Glomerular visceral epithelial cell (primary cell): ENCODE results near the gene CCND1.
"Not testable (repeated sequence)": the region's sequence is repeated elsewhere in the genome, so short reads cannot be mapped to it uniquely, and the experiment has no call there.

Experiments
- DNase-seq: peaks from one replicate; pipeline ENCODE4 v3.0.0-alpha.2; 2016; ENCODE audit errors: extremely low spot score

Gene CCND1

GRCh38 chr11:69617682-69618081, 23.3 kb upstream of the CCND1 start:
- DNase-seq: no peak

DNA sequence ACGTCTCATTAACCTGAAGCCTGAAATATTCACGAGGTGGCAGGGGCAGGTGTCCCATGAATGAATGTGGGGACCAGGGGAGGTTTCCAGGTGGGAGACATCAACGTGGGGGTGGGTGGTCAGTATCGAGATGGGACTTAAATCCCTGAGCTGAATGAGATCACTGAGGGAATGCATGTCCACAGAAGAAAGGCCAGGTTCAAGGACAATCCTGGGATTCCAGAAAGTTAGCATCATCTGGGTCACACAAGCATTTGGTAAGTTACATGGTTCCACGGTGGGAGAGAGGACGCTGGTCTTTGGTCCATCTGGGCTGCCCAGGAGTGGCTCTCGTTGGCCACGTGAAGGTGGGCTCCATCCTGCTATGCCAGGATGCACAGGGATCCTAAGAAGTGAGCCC, 22.7 kb upstream of the CCND1 start:
- no peak for DNase-seq

GRCh38 chr11:69620683-69621290, 20.2 kb upstream of the CCND1 start:
- DNase-seq: no peak

DNA sequence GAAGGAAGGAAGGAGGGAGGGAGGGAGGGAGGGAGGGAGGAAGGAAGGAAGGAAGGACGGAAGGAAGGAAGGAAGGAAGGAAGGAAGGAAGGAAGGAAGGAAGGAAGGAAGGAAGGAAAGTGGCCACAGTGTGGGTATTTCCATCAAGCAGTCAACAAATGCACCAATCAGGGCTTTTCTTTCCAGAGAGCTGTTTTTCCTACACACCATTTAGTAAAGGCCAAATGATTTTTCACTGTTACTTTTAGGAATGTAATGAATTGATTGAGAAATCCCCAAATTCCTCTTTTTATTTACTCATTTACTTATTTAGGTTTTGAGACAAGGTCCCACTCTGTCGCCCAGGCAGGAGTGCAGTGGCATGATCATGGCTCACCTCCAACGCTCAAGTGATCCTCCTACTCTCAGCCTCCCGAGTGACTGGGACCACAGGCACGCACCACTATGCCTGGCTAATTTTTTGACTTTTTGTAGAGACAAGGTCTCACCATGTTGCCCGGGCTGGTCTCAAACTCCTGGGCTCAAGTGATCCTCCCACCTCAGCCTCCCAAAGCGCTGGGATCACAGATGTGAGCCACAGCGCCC, 18.8 kb upstream of the CCND1 start:
- DNase-seq: not testable (repeated sequence)

- no peak for DNase-seq
Observed at GRCh38 chr11:69624293-69624692, 16.7 kb upstream of the CCND1 start.

DNA sequence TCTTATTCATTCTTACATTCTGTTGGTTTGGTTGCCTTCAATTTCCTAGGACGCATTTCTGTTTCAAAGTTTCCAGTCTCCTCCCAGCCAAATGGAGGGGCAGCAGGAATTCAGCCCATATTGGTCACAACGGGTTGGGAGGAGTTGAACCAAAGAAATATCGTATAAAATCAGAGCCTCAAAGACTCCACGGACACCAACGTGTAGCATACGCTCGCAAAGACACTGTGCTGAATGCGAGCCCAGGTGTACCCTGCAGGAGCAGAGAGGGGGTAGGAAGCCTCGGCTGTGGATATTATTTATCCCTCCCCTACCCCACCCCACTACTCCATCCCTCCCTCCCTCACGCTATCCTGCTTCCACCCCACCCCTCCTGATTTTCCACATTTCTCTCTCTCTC, 15.5 kb upstream of the CCND1 start:
- no peak for DNase-seq

DNA sequence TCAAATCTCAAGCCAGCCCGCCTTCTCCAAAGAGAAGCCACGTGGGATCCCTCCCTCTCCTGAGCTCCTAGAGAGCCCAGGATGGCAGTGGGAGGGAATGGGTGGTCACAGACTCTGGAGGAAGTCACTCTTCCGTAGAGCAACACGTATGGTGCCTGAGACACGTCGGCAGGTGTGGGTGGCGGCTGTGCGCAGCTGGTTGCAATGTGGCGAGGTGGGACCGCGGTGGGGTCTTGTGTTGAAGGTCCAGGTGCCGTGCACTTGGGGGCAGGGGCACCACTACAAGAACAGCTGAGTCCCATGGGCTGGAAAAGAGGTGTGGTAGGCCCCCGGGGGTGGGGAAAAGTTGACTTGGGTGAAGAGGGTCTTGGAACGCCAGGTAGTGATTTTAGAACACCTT, 13.4 kb upstream of the CCND1 start:
- no peak for DNase-seq

DNA sequence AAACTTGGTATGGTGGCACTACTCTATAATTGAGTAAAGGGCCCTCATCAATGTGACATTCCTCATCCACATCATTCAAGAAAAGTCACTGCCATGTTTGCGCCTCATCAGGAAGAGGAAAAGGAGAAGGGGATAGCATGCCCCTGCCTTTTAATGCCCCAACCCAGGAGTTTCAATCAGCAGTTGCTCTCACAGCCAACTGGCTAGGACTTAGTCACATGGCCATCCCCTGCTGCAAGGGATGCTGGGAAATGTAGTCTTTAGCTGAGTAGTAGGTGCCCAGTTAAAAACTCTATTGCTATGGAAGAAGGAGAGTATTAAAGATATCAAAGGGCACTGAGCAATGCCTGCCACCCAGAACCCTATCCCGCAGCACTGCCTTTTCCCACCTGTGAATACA, 10.9 kb upstream of the CCND1 start:
- no peak for DNase-seq

DNA sequence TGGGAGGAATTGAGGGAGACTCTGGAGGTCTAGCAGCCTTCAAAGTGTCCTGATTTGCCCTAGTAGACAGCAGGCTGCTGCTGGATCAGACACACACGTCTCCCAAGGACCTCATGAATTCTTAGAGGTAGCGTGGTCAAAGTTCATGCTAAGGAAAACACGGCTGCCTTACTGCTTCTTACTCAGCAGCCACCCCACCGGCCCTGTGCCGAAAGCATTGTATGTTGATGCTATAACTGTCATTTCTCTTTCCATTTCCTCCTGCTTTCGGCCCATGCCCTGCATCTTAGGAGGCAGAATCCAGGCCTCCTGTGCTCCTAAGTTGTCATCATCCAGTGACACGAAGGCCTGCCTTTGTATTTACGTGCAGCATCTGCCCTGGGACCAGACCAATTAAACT, 10.5 kb upstream of the CCND1 start:
- DNase-seq: no peak

- no peak for DNase-seq
Observed at GRCh38 chr11:69632900-69633299, 8.1 kb upstream of the CCND1 start.

DNA sequence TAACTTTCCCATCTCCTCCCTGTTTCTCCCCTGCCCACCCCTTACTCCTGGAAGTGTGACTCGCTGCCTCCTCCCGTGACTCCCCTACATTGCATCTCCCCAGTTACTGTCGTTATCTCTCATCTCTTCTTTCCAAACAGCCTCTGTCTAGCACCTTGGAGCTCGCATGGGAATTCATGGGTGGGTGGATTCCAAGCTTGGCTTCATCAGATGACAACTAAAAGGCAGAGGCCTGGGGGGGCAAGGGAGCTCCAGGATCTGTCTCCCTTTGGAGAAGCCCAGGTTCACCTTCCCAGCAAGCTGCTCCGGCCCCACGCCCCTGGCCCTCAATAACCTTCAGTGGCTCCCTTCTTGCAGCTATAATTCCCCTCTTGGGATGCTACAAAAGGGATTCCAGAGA, 6.9 kb upstream of the CCND1 start:
- no peak for DNase-seq

GRCh38 chr11:69634590-69634989, 6.4 kb upstream of the CCND1 start:
- no peak for DNase-seq

GRCh38 chr11:69635195-69635594, 5.8 kb upstream of the CCND1 start:
- no peak for DNase-seq

DNA sequence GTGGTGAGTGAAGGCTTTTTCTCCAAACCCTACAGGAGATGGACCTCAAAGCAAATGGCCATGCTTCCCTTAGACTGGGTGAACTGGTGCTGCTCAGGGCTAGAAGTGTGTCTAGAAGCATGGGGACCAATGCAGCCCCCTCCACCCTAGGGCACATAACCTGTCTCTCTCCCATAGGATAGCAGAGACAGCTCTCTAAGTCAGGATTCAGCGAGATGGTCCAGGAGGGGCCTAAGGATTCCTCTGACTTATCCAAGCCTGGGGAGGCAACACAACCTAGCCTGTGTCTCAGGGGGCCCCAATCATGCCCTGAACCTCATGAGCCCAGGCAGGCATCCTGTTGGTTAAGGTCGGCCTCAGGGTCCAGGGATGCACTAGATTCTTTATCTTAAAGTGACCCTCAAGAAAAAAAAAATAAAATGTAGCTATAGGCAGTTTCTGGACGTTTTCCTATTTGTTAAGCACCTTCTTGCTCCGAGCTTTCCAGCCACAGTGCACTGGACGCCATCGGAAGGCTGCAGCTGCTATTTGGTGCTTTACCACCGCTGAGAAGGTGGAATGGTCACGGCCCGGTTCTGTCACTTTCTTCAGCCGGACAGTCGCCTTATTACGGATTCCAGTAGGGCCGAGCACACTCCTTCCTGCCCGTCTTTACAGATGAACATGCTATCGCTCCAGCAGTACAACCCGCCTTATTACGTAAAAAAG, 5.0 kb upstream of the CCND1 start:
- no peak for DNase-seq

DNA sequence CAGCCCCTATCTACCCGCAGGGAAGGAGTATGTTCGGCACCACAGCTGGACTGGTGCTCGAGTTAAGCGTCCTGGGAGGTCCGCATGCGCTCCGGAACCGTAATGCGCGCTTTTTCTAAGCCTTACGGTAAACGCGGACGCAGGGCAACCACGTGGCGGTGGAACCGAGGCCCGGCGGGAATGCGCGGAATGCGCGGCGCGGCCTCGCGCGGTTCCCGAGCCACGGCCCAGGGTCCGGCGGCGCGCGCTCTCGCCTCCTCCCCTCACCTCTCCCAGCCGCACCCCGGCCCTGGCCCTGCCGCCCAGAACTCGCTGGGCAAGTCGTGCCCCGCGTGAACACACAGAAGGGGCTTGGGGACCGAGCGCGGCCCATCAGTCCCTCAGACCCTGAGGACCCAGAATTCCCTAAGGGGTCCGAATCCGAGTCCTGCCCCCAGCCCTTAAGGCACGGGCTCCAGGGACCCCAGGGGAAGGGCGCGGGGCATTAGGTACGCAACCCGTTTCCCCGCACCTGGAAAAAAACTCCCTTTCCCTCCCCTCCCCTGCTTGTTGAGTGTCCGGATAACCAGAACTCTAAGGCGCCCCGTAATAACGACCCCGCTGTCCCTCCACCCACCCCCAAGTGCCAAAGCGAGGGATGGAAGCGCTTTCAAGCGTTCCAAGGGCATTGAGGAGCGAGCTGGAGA, 4.3 kb upstream of the CCND1 start:
- peak; percentile 86 for DNase-seq

GRCh38 chr11:69637198-69637940, 3.6 kb upstream of the CCND1 start:
- no peak for DNase-seq

GRCh38 chr11:69637941-69638871, 2.8 kb upstream of the CCND1 start:
- DNase-seq: peak; percentile 61

DNA sequence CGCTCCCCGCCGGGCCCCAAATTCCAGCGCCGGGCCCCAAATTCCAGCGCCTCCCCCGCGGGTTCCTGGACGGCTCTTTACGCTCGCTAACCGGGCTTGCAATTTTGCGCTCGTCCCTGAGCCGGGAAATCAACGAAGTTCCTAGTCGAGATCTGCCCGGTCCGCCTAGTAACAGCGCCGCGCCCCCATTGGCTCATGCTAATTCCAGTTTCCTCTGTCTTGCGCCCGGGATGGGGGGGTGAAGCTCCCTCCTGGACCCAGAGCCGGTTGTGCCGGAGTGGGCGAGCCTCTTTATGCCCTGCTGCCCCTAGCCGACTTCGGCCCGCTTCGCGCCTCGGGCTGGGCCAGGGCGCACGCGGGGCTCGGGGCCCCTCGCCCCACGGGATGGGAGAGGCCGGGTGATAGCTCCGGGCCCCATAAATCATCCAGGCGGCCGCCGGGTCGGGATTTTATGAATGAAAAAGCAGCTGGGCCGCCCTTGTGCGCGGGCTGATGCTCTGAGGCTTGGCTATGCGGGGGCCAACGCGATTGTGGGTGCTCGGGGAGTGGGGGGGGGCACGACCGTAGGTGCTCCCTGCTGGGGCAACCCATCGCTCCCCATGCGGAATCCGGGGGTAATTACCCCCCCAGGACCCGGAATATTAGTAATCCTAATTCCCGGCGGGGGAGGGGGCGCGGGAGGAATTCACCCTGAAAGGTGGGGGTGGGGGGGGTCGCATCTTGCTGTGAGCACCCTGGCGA, 1.8 kb upstream of the CCND1 start:
- peak; percentile 95 for DNase-seq

GRCh38 chr11:69639831-69640230, 1.1 kb upstream of the CCND1 start:
- no peak for DNase-seq

GRCh38 chr11:69640260-69640994, 529 bp upstream of the CCND1 start:
- peak; percentile 40 for DNase-seq
